MM.1S (cell line): ENCODE measurements around the gene MIP.

ENCODE experiments used
- EZH2phosphoT487 ChIP-seq: fragments of 300-600 bp; sonication (generic); IDR thresholded peaks from 2 replicates; pipeline ENCODE4 v1.6.1; 2018; ENCODE audit warnings: antibody characterized with exemption, low read length
- TF ChIP-seq, protein P1 (sequence below): fragments of 300-600 bp; sonication (generic); IDR thresholded peaks from 2 replicates; pipeline ENCODE4 v1.5.1; 2016; ENCODE audit warnings: antibody characterized with exemption, low read length, mixed read lengths

- TF ChIP-seq, protein P1, sequence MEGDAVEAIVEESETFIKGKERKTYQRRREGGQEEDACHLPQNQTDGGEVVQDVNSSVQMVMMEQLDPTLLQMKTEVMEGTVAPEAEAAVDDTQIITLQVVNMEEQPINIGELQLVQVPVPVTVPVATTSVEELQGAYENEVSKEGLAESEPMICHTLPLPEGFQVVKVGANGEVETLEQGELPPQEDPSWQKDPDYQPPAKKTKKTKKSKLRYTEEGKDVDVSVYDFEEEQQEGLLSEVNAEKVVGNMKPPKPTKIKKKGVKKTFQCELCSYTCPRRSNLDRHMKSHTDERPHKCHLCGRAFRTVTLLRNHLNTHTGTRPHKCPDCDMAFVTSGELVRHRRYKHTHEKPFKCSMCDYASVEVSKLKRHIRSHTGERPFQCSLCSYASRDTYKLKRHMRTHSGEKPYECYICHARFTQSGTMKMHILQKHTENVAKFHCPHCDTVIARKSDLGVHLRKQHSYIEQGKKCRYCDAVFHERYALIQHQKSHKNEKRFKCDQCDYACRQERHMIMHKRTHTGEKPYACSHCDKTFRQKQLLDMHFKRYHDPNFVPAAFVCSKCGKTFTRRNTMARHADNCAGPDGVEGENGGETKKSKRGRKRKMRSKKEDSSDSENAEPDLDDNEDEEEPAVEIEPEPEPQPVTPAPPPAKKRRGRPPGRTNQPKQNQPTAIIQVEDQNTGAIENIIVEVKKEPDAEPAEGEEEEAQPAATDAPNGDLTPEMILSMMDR: no peak
- TF ChIP-seq EZH2phosphoT487: no peak
Observed at GRCh38 chr12:56486694-56487093, 32.2 kb upstream of the MIP start.
